SIG-M5 (cell line): ENCODE data around the gene CMIP.

ENCODE experiments used
- DNase-seq: peaks from one replicate; lab custom pipeline; 2025; lab: John Stamatoyannopoulos, UW

Gene CMIP

GRCh38 chr16:81664153-81664552 is 219.5 kb downstream of the CMIP start:
- DNase-seq = no peak

GRCh38 chr16:81665588-81665987 is 221.0 kb downstream of the CMIP start:
- no peak for DNase-seq

- DNase-seq = no peak
Measured at GRCh38 chr16:81666113-81666512, 221.5 kb downstream of the CMIP start.

GRCh38 chr16:81668243-81669097 is 223.9 kb downstream of the CMIP start:
- DNase-seq = no peak

GRCh38 chr16:81669473-81670350 is 225.1 kb downstream of the CMIP start:
- DNase-seq = no peak

- no peak for DNase-seq
Measured at GRCh38 chr16:81671738-81672597, 227.4 kb downstream of the CMIP start.

GRCh38 chr16:81673432-81673831 is 228.8 kb downstream of the CMIP start:
- no peak for DNase-seq

- DNase-seq = no peak
Measured at GRCh38 chr16:81675662-81676061, 231.1 kb downstream of the CMIP start.

- no peak for DNase-seq
Measured at GRCh38 chr16:81676066-81676882, 231.7 kb downstream of the CMIP start.

- DNase-seq = no peak
Measured at GRCh38 chr16:81676883-81677737, 232.5 kb downstream of the CMIP start.

- DNase-seq = no peak
Measured at GRCh38 chr16:81678326-81679095, 233.9 kb downstream of the CMIP start.

- no peak for DNase-seq
Measured at GRCh38 chr16:81679721-81680430, 235.3 kb downstream of the CMIP start.

- DNase-seq = no peak
Measured at GRCh38 chr16:81680444-81681275, 236.1 kb downstream of the CMIP start.

- no peak for DNase-seq
Measured at GRCh38 chr16:81681311-81681710, 236.7 kb downstream of the CMIP start.

- DNase-seq = no peak
Measured at GRCh38 chr16:81684242-81684837, 239.7 kb downstream of the CMIP start.

GRCh38 chr16:81684901-81685300 is 240.3 kb downstream of the CMIP start:
- DNase-seq = no peak

GRCh38 chr16:81686391-81687130 is 242.0 kb downstream of the CMIP start:
- DNase-seq = no peak
